Gastrocnemius medialis (tissue), 4 donors: ENCODE results near the gene SH3BP4.

Source experiments
- CTCF ChIP-seq, 5 experiments: fragments of 450-650 bp in 3 of 5; fragments of 200-600 bp in 2 of 5; sonication (generic) in 2 of 5; IDR thresholded peaks in 4 of 5; conservative IDR thresholded peaks in 1 of 5; 1 replicate in 4 of 5; 2 replicates in 1 of 5; pipeline ENCODE4 v1.5.1; 2016 to 2019; ENCODE audit warnings: antibody characterized with exemption in 5 of 5, mild to moderate bottlenecking in 3 of 5, moderate library complexity in 3 of 5
- POLR2A ChIP-seq, 2 donors: fragments of 450-650 bp; IDR thresholded peaks; one replicate each; pipeline ENCODE4 v1.6.1; 2017; ENCODE audit warnings: antibody characterized with exemption in 2 of 2, mild to moderate bottlenecking in 2 of 2, moderate library complexity in 2 of 2

DNA sequence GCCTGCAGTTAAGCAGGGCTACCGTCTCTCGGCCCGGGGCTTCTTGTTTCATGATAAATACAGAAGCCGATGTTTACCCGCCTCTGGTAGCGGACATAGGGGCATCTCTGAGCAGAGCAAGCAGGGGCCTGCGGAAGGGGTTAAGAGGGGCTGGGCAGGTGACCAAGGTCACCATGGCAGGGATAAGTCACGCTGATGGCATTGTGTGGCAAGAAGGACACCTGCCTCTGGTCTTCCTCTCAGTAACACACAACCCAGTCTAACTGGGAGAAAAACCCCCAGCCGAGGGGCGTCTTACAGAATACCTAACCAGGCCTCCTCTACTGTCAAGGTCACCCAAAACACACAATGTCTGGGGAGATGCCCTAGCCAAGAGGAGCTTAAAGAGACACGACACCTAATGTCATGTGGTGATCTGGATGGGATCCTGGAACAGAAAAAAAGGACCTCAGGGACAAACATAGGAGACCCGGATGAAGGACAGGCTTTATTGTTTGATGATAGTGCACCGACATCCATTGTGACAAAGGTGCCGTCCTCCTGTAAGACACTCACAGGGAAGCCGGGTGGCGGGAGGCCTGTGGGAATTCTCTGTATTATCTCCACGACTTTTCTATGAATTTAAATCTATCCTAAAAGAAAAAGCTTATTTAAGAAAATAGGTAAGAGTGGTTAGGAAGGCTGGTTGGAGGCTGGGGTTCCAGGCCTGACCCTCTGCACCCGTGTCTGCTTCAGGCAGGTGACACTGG is 24.8 kb downstream of the SH3BP4 start:
- TF ChIP-seq CTCF (IDR thresholded peaks at IDR 0.05 in 4 of 5, conservative IDR thresholded peaks at IDR 0.05 in 1 of 5), result no peak
- no peak for TF ChIP-seq POLR2A (IDR thresholded peaks at IDR 0.05)
